ENCODE data around the gene MAML2.

Gene MAML2

GRCh38 chr11:96338910-96339705 lies 3.9 kb downstream of the MAML2 start:
- DNase-seq: no peak

GRCh38 chr11:96337541-96338431 lies 5.2 kb downstream of the MAML2 start:
- DNase-seq: no peak

GRCh38 chr11:96335388-96335787 lies 7.6 kb downstream of the MAML2 start:
- no peak for DNase-seq

- DNase-seq: no peak
Observed at GRCh38 chr11:96334219-96334618, 8.8 kb downstream of the MAML2 start.

- no peak for DNase-seq
Observed at GRCh38 chr11:96333191-96333719, 9.7 kb downstream of the MAML2 start.

GRCh38 chr11:96332126-96332771 lies 10.7 kb downstream of the MAML2 start:
- no peak for DNase-seq

- DNase-seq: no peak
Observed at GRCh38 chr11:96331699-96332116, 11.3 kb downstream of the MAML2 start.

- no peak for DNase-seq
Observed at GRCh38 chr11:96330511-96330859, 12.5 kb downstream of the MAML2 start.

- no peak for DNase-seq
Observed at GRCh38 chr11:96329855-96330510, 13.0 kb downstream of the MAML2 start.

GRCh38 chr11:96329419-96329818 lies 13.6 kb downstream of the MAML2 start:
- DNase-seq: no peak

GRCh38 chr11:96328395-96329010 lies 14.5 kb downstream of the MAML2 start:
- no peak for DNase-seq

GRCh38 chr11:96326959-96327358 lies 16.0 kb downstream of the MAML2 start:
- no peak for DNase-seq

GRCh38 chr11:96324912-96325311 lies 18.1 kb downstream of the MAML2 start:
- no peak for DNase-seq

- DNase-seq: no peak
Observed at GRCh38 chr11:96323642-96323985, 19.4 kb downstream of the MAML2 start.

GRCh38 chr11:96322775-96323641 lies 20.0 kb downstream of the MAML2 start:
- no peak for DNase-seq

- no peak for DNase-seq
Observed at GRCh38 chr11:96321091-96321490, 21.9 kb downstream of the MAML2 start.

GRCh38 chr11:96319898-96320656 lies 22.9 kb downstream of the MAML2 start:
- DNase-seq: no peak

- DNase-seq: no peak
Observed at GRCh38 chr11:96318850-96319249, 24.1 kb downstream of the MAML2 start.

GRCh38 chr11:96318399-96318798 lies 24.6 kb downstream of the MAML2 start:
- DNase-seq: no peak

- no peak for DNase-seq
Observed at GRCh38 chr11:96317985-96318384, 25.0 kb downstream of the MAML2 start.

- no peak for DNase-seq
Observed at GRCh38 chr11:96317571-96317970, 25.4 kb downstream of the MAML2 start.
